Neuron (in vitro differentiated cells): Measurements from ENCODE around the gene COA3.

Experiments used
- H2AFZ ChIP-seq: one replicate; pipeline ENCODE4 v1.6.1; 2013; ENCODE audit warnings: low read depth, mild to moderate bottlenecking, inconsistent platforms, low read length, moderate library complexity
- H3K27me3 ChIP-seq: one replicate; pipeline ENCODE4 v1.6.1; 2013; ENCODE audit warnings: low read length; ENCODE audit not compliant: insufficient read depth
- H3K36me3 ChIP-seq: one replicate; pipeline ENCODE4 v1.6.1; 2013; ENCODE audit warnings: low read length; ENCODE audit not compliant: insufficient read depth
- H3K4me1 ChIP-seq: one replicate; pipeline ENCODE4 v1.6.1; 2013; ENCODE audit warnings: low read length; ENCODE audit not compliant: insufficient read depth
- H3K4me3 ChIP-seq: 2 replicates; pipeline ENCODE4 v1.5.1; 2013; ENCODE audit warnings: mild to moderate bottlenecking, low read length, moderate library complexity
- H3K9me3 ChIP-seq: one replicate; pipeline ENCODE4 v1.6.1; 2013; ENCODE audit warnings: low read length

Gene COA3

DNA sequence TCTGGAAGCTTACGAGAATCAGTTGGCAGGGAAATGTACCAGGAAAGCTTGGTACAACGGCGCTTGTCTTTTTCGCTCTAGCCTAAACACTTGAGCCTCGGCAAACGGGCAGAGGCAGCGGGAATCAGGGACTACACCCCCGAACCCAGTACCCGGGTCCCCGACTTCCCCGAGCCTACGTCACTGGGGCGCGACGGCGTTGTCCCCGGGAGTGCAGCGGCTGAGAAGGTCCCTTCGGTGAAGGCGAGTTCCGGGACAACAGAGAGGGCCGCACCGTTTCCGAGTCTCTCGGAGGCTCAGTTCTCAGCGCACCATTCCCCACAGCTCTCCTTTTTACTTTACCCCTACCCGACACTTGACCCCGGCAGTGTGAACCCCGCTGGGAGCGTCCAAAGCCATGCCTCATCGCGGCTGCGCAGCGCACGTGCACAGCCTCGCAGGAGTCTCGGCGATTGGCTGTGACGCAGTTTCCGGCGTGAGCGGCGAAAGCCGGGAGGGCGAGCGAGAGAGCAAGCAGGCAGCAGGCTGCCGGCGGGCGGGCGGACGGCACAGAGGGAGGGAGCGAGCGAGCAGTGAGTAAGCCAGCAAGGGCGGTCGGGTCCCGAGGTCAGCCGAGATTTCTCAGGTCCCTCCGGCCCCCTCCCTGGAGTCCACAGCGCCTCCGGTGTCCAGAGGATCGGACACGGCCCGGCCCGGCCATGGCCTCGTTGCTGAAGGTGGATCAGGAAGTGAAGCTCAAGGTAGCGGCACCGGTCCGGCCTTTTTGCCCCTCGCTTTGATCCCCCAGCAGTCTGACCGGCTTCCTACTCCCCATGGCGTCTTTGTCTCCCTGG is 34.6 kb upstream of the COA3 start, which contains the start of gene PSME3:
Gene PSME3 (plus strand): TSS at position 464 of the 833 bp plus-strand sequence. CDS start 235 bp downstream, at position 699.
- Histone ChIP-seq H3K27me3 (no peaks in the 10 kb centered on the region), H3K4me3 (peak within 1 kb of the TSS; percentile 65), H3K4me1 (peaks cover 17% of the 10 kb centered on the region), H2AFZ (peak within 1 kb of the TSS; percentile 69), H3K36me3 (peaks cover 33% of the 10 kb centered on the region), H3K9me3 (no peaks in the 10 kb centered on the region)

DNA sequence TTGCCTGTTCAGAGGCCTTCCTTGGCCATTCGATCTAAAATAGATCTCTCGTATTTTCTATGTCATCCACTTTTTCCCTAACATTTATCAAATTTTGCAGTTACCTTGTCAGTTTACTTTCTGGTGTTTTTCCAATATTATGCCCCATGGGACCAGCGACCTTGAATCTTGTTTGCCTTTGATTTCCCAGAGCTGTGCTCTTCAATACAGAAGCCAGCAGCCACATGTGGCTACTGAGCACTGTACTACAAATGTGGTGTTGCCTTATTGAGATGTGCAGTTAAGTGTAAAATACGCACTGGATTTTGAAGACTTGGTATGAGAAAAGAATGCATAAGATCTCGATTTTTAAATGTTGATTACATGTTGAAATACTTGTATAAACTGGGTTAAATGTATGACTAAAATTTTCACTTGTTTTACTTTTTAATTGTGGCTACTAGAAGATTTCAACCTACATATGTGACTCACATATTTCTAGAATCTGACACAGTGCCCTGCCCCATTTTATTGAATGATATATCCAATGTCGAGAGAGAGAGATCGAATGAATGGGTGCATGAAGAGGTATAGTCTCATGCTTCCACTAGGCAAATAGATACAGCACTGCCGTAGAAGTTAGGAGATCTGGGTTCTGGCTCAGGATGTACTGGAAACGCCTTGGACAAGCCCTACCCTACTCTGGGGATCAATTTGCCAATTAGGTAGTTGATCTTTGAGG is 33.9 kb upstream of the COA3 start:
- Histone ChIP-seq H2AFZ (peak overlapping the region; percentile 69), H3K9me3 (no peaks in the 10 kb centered on the region), H3K27me3 (no peaks in the 10 kb centered on the region), H3K4me1 (peaks cover 17% of the 10 kb centered on the region), H3K36me3 (peaks cover 26% of the 10 kb centered on the region), H3K4me3 (peak overlapping the region; percentile 65)

DNA sequence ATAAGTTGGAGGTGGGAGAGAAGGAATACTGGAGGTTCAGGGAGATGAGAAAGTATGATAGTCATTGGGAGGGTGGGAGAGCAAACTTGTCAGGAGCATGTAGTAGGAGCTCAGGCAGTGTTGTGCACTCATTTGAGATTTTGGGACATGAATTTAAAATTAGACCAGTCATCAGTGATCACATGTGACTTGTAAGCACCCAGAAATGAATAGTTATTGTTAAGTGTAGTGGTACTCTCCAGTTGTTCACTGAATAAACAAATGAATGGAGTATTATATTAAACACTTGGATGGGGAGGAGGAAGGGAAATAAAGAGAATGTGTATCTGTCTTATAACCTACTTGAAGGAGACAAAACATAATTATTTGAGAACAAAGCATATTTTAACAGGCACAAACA is 32.5 kb upstream of the COA3 start:
- H3K36me3 ChIP-seq = peaks cover 15% of the 10 kb centered on the region
- no peak overlapping the region for H3K4me3 ChIP-seq
- no peak overlapping the region for H2AFZ ChIP-seq
- H3K9me3 ChIP-seq = no peaks in the 10 kb centered on the region
- peaks cover 17% of the 10 kb centered on the region for H3K4me1 ChIP-seq
- no peaks in the 10 kb centered on the region for H3K27me3 ChIP-seq

DNA sequence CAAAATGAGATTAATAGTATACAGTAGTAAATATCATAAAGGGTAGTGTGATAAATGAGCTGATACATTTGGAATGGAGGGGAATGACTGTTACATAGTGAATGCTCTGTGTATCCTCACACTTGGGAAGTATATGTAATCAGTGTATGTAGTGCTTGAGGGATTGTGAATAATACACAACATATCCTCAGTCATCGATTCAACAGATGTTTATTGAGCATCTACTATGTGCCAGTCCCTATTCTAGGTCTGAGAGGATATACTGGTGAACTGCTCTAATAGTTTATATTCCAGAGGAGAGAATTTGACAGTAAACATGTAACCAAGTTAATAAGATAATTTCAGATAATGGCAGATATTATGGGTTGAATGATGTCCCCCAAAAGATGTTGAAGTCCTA is 29.0 kb upstream of the COA3 start:
- no peaks in the 10 kb centered on the region for H3K9me3 ChIP-seq
- H3K27me3 ChIP-seq = no peaks in the 10 kb centered on the region
- H3K4me3 ChIP-seq = no peak overlapping the region
- H3K4me1 ChIP-seq = peaks cover 10% of the 10 kb centered on the region
- H2AFZ ChIP-seq = no peak overlapping the region
- H3K36me3 ChIP-seq = no peaks in the 10 kb centered on the region

DNA sequence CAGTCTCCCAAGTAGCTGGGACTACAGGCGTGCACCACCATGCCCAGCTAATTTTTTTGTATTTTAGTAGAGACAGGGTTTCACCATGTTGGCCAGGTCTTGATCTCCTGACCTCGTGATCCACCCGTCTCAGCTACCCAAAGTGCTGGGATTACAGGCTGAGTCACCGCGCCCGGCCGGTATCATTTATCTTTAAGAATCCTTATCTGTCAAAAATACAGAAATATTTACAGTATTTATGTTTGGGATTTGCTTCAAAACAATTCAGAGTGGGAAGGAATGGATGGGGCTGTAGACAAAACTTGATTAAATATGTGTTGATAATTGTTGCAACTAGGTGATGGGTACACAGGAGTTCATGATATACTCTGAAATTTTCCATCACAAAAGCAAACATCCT is 22.7 kb upstream of the COA3 start:
- no peak overlapping the region for H3K4me3 ChIP-seq
- H3K4me1 ChIP-seq = peaks cover 3% of the 10 kb centered on the region
- H3K9me3 ChIP-seq = no peaks in the 10 kb centered on the region
- no peaks in the 10 kb centered on the region for H3K27me3 ChIP-seq
- H2AFZ ChIP-seq = no peak overlapping the region
- H3K36me3 ChIP-seq = peaks cover 47% of the 10 kb centered on the region

DNA sequence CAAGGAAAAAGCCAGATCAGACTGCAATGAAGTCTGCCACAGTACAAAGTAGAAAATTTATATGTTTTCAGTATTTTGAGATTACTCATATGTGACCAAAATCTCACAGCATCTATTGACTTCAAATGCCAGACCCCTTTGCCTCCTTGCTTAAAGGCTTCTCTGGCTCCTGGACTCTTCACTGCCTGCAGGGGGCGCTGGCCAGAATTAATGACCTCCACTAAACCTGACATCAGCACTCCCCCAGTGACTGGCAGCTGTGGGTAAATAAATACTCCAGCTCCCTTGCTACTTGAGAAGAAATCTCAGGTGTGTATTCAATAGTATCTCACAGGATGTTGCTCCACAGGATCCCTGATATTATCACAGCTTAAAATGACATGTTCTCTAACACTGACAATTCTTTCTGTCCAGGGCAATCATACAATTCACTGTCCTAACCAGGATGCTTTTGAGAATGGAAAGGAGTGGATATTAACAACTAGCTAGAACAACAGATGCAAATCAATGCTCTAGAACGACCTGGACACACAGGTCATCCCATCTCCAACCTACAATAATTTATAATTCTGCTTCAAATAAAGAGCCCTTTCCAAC is 21.5 kb upstream of the COA3 start:
- H3K9me3 ChIP-seq = no peaks in the 10 kb centered on the region
- no peak overlapping the region for H2AFZ ChIP-seq
- peaks cover 3% of the 10 kb centered on the region for H3K4me1 ChIP-seq
- no peaks in the 10 kb centered on the region for H3K27me3 ChIP-seq
- H3K4me3 ChIP-seq = no peak overlapping the region
- H3K36me3 ChIP-seq = peaks cover 56% of the 10 kb centered on the region

DNA sequence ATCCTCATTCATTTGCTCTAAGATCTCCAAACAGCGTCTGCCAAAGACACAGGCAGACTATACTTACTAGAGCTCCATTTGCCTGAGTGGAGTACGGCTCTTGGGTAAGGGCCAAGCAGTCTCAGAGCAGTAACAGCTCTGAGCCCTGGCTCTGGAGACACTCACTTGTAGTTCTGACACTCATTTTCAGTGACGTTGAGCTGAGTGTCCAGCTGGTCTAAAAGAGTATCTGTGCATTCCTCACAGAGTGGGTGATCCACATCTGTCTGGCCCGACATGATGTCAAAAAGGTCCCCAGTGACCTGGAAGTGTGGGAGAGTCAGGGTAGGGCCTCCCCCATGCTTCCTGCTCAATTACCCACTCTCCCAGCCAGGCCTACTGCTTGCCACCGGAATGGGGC is 19.9 kb upstream of the COA3 start:
- Histone ChIP-seq H3K4me1 (peaks cover under 1% of the 10 kb centered on the region), H3K27me3 (no peaks in the 10 kb centered on the region), H2AFZ (no peak overlapping the region), H3K36me3 (peaks cover 72% of the 10 kb centered on the region), H3K9me3 (no peaks in the 10 kb centered on the region), H3K4me3 (no peak overlapping the region)

DNA sequence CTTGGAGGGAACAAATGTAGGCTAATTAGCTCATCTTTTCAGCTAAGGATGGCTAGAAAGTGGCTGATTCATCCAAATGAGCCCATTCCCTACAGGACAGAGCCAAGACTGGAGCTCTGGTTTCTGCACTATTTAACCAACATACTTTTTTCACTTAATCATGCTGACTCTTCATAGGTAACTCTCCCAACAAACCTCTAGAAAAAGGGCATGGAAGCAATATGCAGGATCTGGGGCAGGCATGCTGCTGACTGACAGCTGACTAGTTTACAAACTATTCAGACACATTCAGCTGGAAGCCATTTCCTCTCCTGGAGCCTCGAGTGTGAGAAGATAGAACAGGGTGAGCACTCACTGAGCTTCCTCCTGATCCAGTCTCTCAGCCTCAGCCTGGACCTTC is 19.4 kb upstream of the COA3 start:
- H3K9me3 ChIP-seq = no peaks in the 10 kb centered on the region
- H3K27me3 ChIP-seq = no peaks in the 10 kb centered on the region
- no peaks in the 10 kb centered on the region for H3K4me1 ChIP-seq
- H3K36me3 ChIP-seq = peaks cover 72% of the 10 kb centered on the region
- H3K4me3 ChIP-seq = no peak overlapping the region
- no peak overlapping the region for H2AFZ ChIP-seq

DNA sequence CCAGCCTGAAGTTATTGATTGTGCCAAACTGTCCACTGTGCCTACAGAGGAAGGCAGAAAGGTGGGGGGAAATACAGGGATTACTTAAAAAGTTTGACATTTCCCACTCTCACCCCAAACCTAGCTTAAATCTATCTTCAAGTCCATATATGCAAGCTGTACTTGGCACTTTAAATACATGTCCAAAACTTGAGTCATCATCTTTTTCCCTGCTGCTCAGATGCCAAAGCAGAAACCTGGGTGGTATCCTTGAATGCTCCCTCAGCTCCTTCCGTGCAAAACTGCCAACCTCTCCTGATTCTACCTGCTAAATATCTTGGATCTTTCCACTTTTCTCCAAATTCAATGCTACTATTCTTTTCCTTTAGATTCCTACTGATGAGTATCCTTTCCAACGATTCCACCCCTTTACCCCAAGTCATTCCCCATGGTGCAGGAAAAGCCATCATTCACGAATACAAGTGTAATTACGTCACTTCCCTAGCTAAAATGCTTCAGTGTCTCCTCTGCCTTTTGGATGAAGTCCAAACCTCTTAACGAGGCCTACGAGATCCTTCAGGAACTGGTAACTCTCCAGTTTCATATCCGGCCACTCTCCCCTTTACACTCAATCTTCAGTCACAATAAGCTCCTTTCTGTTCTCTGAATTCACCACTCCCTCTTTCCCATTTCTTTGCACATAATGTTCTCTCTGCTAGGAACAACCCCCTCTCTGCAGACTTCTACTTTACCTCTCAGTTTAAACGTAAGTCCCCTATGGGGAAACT is 16.3 kb upstream of the COA3 start:
- Histone ChIP-seq H3K4me1 (no peaks in the 10 kb centered on the region), H3K27me3 (no peaks in the 10 kb centered on the region), H2AFZ (no peak overlapping the region), H3K4me3 (no peak overlapping the region), H3K9me3 (no peaks in the 10 kb centered on the region), H3K36me3 (peaks cover 75% of the 10 kb centered on the region)

DNA sequence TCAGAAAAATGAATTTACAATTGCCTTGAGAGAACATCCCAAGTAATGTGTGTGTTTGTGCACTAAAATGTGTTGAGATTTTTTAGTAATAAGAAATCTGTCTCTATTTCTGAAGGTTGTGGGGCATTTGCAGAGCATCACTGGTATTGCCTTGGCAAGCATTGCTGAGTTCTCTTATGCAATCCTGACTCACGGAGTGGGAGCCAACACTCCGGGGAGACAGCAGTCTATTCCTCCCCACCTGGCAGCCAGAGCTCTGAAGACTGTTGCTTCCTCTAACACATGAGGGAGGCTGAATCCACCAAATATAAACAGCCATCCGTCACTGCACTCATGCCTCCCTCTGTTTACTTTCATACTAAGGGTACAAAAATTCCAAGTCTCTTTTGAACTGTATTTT is 10.7 kb upstream of the COA3 start:
- Histone ChIP-seq H3K36me3 (peaks cover 28% of the 10 kb centered on the region), H3K4me3 (no peak overlapping the region), H2AFZ (no peak overlapping the region), H3K4me1 (no peaks in the 10 kb centered on the region), H3K27me3 (no peaks in the 10 kb centered on the region), H3K9me3 (no peaks in the 10 kb centered on the region)

DNA sequence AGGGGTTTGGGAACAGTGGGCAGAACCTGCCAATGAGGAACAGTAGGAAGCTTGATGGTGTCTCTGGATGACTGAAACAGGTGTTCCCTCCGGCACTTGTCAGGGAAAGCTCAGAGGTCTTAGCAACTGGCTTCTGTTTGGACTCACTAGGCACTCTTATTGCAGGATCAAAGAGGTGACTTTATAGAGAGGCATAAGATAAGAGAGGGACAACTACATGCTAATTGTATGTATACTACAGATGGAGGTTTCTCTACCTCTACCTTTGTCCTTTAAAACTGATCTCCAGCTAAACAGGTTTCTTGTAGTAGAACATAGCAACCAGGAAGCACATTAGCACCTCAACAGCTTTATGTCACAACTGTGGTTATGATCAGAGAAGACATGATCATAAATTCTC is 7.7 kb upstream of the COA3 start:
- H3K4me1 ChIP-seq = peaks cover 13% of the 10 kb centered on the region
- peaks cover 14% of the 10 kb centered on the region for H3K36me3 ChIP-seq
- no peak overlapping the region for H3K4me3 ChIP-seq

DNA sequence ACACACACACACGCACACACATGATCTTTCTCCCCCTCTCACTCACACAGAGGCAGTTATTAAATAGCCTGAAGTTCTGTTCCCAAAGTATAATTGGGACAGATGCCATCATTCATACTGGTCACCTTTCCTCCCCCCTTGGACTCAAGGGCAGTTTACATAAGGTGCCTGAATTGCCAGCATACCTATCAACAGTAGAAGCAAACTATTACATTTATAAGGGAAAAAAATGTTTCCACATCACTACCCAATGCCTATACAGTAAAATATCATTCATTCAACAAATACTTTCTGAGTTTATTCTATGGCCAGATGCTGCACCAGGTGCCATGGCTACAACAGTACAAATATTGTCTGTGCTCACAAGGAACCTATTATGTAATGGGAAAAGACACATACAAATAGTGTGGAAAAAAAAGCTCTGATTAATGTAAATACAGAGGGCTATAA is 6.4 kb upstream of the COA3 start:
- Histone ChIP-seq H3K36me3 (peaks cover 4% of the 10 kb centered on the region), H2AFZ (no peak overlapping the region), H3K9me3 (no peaks in the 10 kb centered on the region), H3K27me3 (no peaks in the 10 kb centered on the region), H3K4me1 (peaks cover 13% of the 10 kb centered on the region), H3K4me3 (no peak overlapping the region)

More for the DNA sequence above, 7.7 kb upstream of the COA3 start:
- Histone ChIP-seq H3K27me3 (no peaks in the 10 kb centered on the region), H3K9me3 (no peaks in the 10 kb centered on the region), H2AFZ (no peak overlapping the region)
